Neuronal stem cell (in vitro differentiated cells): ENCODE measurements around the gene PYGO2.

Source experiments
- DNase-seq: peaks from one replicate; pipeline ENCODE4 v3.0.0-alpha.2; 2013; ENCODE audit warnings: low spot score
- H2AFZ ChIP-seq: one replicate; pipeline ENCODE4 v1.6.1; 2013; ENCODE audit warnings: mild to moderate bottlenecking, low read length, inconsistent platforms
- H2AK5ac ChIP-seq: 2 replicates; pipeline ENCODE4 v1.6.1; 2013; ENCODE audit warnings: low read depth, mild to moderate bottlenecking, inconsistent platforms, low read length, moderate library complexity, mixed read lengths
- H2BK120ac ChIP-seq: 2 replicates; pipeline ENCODE4 v1.6.1; 2013; ENCODE audit warnings: low read depth, mild to moderate bottlenecking, inconsistent platforms, low read length, moderate library complexity, mixed read lengths
- H2BK12ac ChIP-seq: one replicate; pipeline ENCODE4 v1.6.1; 2013; ENCODE audit warnings: low read length, inconsistent platforms
- H2BK15ac ChIP-seq: 2 replicates; pipeline ENCODE4 v1.6.1; 2013; ENCODE audit warnings: mild to moderate bottlenecking, low read length, inconsistent platforms, mixed read lengths
- H2BK5ac ChIP-seq: one replicate; pipeline ENCODE4 v1.6.1; 2013; ENCODE audit warnings: inconsistent platforms, mild to moderate bottlenecking, low read length, moderate library complexity
- H3K14ac ChIP-seq: one replicate; pipeline ENCODE4 v1.6.1; 2013; ENCODE audit warnings: low read length, inconsistent platforms
- H3K18ac ChIP-seq: 2 replicates; pipeline ENCODE4 v1.6.1; 2013; ENCODE audit warnings: low read length, inconsistent platforms
- H3K23ac ChIP-seq: 2 replicates; pipeline ENCODE4 v1.6.1; 2013; ENCODE audit warnings: low read depth, mild to moderate bottlenecking, mixed read lengths, low read length, inconsistent platforms; ENCODE audit not compliant: poor library complexity
- H3K27ac ChIP-seq: replicated peaks from 3 replicates; pipeline ENCODE4 v1.5.1; 2013; ENCODE audit warnings: low read length, inconsistent platforms
- H3K27me3 ChIP-seq, 3 experiments: 2 replicates each; pipeline ENCODE4 v1.6.1; 2013; ENCODE audit warnings: low read length in 3 of 3, mild to moderate bottlenecking in 2 of 3, inconsistent platforms in 1 of 3, low read depth in 1 of 3, mixed read lengths in 1 of 3, moderate library complexity in 1 of 3; ENCODE audit not compliant: control insufficient read depth in 3 of 3, insufficient read depth in 3 of 3
- H3K36me3 ChIP-seq, 2 donors: replicated peaks in 1 of 2; 2 replicates each; pipeline ENCODE4 v1.6.1; 2013; ENCODE audit warnings: low read length in 2 of 2; ENCODE audit not compliant: control insufficient read depth in 2 of 2, insufficient read depth in 2 of 2
- H3K4ac ChIP-seq: 2 replicates; pipeline ENCODE4 v1.6.1; 2013; ENCODE audit warnings: inconsistent platforms, mild to moderate bottlenecking, low read length, moderate library complexity
- H3K4me1 ChIP-seq, 2 donors: 1 replicate in 1 of 2; 2 replicates in 1 of 2; pipeline ENCODE4 v1.6.1; 2013; ENCODE audit warnings: low read length in 2 of 2, low read depth in 1 of 2; ENCODE audit not compliant: control insufficient read depth in 2 of 2, insufficient read depth in 1 of 2
- H3K4me2 ChIP-seq: one replicate; pipeline ENCODE4 v1.6.1; 2013; ENCODE audit warnings: mild to moderate bottlenecking, low read length, inconsistent platforms; ENCODE audit not compliant: insufficient read depth, poor library complexity, severe bottlenecking
- H3K4me3 ChIP-seq, 2 donors: 2 replicates each; pipeline ENCODE4 v1.5.1; 2013; ENCODE audit warnings: low read length in 2 of 2, mild to moderate bottlenecking in 2 of 2, inconsistent platforms in 1 of 2, moderate library complexity in 1 of 2
- H3K79me1 ChIP-seq: one replicate; pipeline ENCODE4 v1.6.1; 2013; ENCODE audit warnings: low read depth, mild to moderate bottlenecking, inconsistent platforms, low read length, moderate library complexity
- H3K9ac ChIP-seq: one replicate; pipeline ENCODE4 v1.6.1; 2013; ENCODE audit warnings: mild to moderate bottlenecking, low read depth, low read length, inconsistent platforms; ENCODE audit not compliant: poor library complexity
- H3K9me3 ChIP-seq, 2 donors: replicated peaks in 1 of 2; 2 replicates each; pipeline versions ENCODE3 to v1.6.1; 2013; ENCODE audit warnings: low read length in 2 of 2, mild to moderate bottlenecking in 2 of 2, inconsistent platforms in 1 of 2, low read depth in 1 of 2, mixed read lengths in 1 of 2, moderate library complexity in 1 of 2; ENCODE audit not compliant: control insufficient read depth in 2 of 2, insufficient read depth in 1 of 2
- H4K8ac ChIP-seq: one replicate; pipeline ENCODE4 v1.6.1; 2013; ENCODE audit warnings: low read depth, mild to moderate bottlenecking, inconsistent platforms, low read length, moderate library complexity
- H4K91ac ChIP-seq: one replicate; pipeline ENCODE4 v1.6.1; 2013; ENCODE audit warnings: low read length, low read depth, mild to moderate bottlenecking, inconsistent platforms; ENCODE audit not compliant: poor library complexity
- WGBS, 2 donors: extraction: QIAGEN DNeasy Blood & Tissue Kit; methylation state at CpG; one replicate each; pipeline ENCODE4 v1.1.7; 2013; ENCODE audit warnings: missing lambda C conversion rate in 2 of 2, mixed read lengths in 1 of 2; ENCODE audit not compliant: insufficient read length in 2 of 2, insufficient replicate concordance in 1 of 2; ENCODE audit errors: extremely low coverage in 2 of 2; 5-methylcytosine and 5-hydroxymethylcytosine counted together

Gene PYGO2

GRCh38 chr1:154969246-154969645 is 7.7 kb upstream of the PYGO2 start:
- WGBS, 2 donors = no CpG with 5 or more reads among the region's 5 CpGs
- no peak overlapping the region for H2BK12ac ChIP-seq
- H3K18ac ChIP-seq = peak overlapping the region; percentile 40
- H4K8ac ChIP-seq = no peak overlapping the region
- H3K79me1 ChIP-seq = peaks cover 9% of the 10 kb centered on the region
- peak overlapping the region; percentile 96 for H3K4me2 ChIP-seq
- no peak overlapping the region for H3K4ac ChIP-seq
- H3K27me3 ChIP-seq = no peaks in the 10 kb centered on the region
- peak overlapping the region; percentile 50 to 77 for H3K4me3 ChIP-seq
- H2AFZ ChIP-seq = no peak overlapping the region
- H2AK5ac ChIP-seq = peak overlapping the region; percentile 34
- no peak overlapping the region for H3K14ac ChIP-seq
- H3K36me3 ChIP-seq = peaks cover 19 to 48% of the 10 kb centered on the region in 2 donors
- H3K23ac ChIP-seq = peak overlapping the region; percentile 25
- no peak overlapping the region for H2BK5ac ChIP-seq
- no peak for DNase-seq
- H3K9me3 ChIP-seq = no peaks in the 10 kb centered on the region
- no peak overlapping the region for H3K27ac ChIP-seq
- H4K91ac ChIP-seq = no peak overlapping the region
- no peak overlapping the region for H2BK120ac ChIP-seq
- H3K9ac ChIP-seq = peak overlapping the region; percentile 80
- H3K4me1 ChIP-seq = peaks cover 27 to 30% of the 10 kb centered on the region in 2 donors
- peak overlapping the region; percentile 22 for H2BK15ac ChIP-seq

- H4K8ac ChIP-seq = no peak overlapping the region
- H3K4me2 ChIP-seq = peak overlapping the region; percentile 96
- peaks cover 21 to 53% of the 10 kb centered on the region in 2 donors for H3K36me3 ChIP-seq
- peak overlapping the region; percentile 50 to 77 for H3K4me3 ChIP-seq
- no peak overlapping the region for H3K14ac ChIP-seq
- no peak overlapping the region for H4K91ac ChIP-seq
- no peaks in the 10 kb centered on the region for H3K9me3 ChIP-seq
- no CpG with 5 or more reads among the region's 3 CpGs for WGBS, 2 donors
- no peak for DNase-seq
- peaks cover 9% of the 10 kb centered on the region for H3K79me1 ChIP-seq
- H3K4me1 ChIP-seq = peaks cover 27 to 30% of the 10 kb centered on the region in 2 donors
- H2AFZ ChIP-seq = no peak overlapping the region
- H3K27ac ChIP-seq = no peak overlapping the region
- no peak overlapping the region for H2BK5ac ChIP-seq
- no peak overlapping the region for H3K23ac ChIP-seq
- H3K27me3 ChIP-seq = no peaks in the 10 kb centered on the region
- no peak overlapping the region for H2BK12ac ChIP-seq
- peak overlapping the region; percentile 65 for H3K9ac ChIP-seq
- no peak overlapping the region for H3K4ac ChIP-seq
- H2AK5ac ChIP-seq = peak overlapping the region; percentile 34
- H2BK120ac ChIP-seq = no peak overlapping the region
- H3K18ac ChIP-seq = no peak overlapping the region
- H2BK15ac ChIP-seq = no peak overlapping the region
These were observed 7.1 kb upstream of the PYGO2 start for GRCh38 chr1:154968731-154969130.

- Histone ChIP-seq H3K14ac (no peak overlapping the region), H2BK12ac (no peak overlapping the region), H3K9ac (peak overlapping the region; percentile 1), H2BK120ac (no peak overlapping the region), H4K8ac (no peak overlapping the region), H3K23ac (no peak overlapping the region), H3K27ac (no peak overlapping the region), H4K91ac (no peak overlapping the region), H2AFZ (no peak overlapping the region), H3K18ac (no peak overlapping the region), H3K4me1 (peaks cover 23 to 28% of the 10 kb centered on the region in 2 donors), H3K79me1 (peaks cover 9% of the 10 kb centered on the region), H2AK5ac (no peak overlapping the region), H3K36me3 (peaks cover 26 to 66% of the 10 kb centered on the region in 2 donors), H3K9me3 (no peaks in the 10 kb centered on the region), H3K27me3 (no peaks in the 10 kb centered on the region), H3K4ac (no peak overlapping the region), H2BK5ac (no peak overlapping the region), H2BK15ac (no peak overlapping the region), H3K4me2 (no peak overlapping the region), H3K4me3 (no peak overlapping the region)
- WGBS, 2 donors = no CpG with 5 or more reads among the region's 5 CpGs
- no peak for DNase-seq
These were observed 5.9 kb upstream of the PYGO2 start for GRCh38 chr1:154967331-154967950.

- no peak overlapping the region for H3K4me2 ChIP-seq
- no peaks in the 10 kb centered on the region for H3K27me3 ChIP-seq
- H3K27ac ChIP-seq = no peak overlapping the region
- no peak overlapping the region for H2AK5ac ChIP-seq
- peak overlapping the region; percentile 3 for H2BK5ac ChIP-seq
- no peak overlapping the region for H2BK12ac ChIP-seq
- no peak overlapping the region for H4K91ac ChIP-seq
- H3K14ac ChIP-seq = no peak overlapping the region
- no peak overlapping the region for H2BK15ac ChIP-seq
- H4K8ac ChIP-seq = no peak overlapping the region
- H3K9ac ChIP-seq = no peak overlapping the region
- H3K4me3 ChIP-seq = no peak overlapping the region
- H2BK120ac ChIP-seq = no peak overlapping the region
- no peak overlapping the region for H2AFZ ChIP-seq
- H3K4ac ChIP-seq = no peak overlapping the region
- H3K23ac ChIP-seq = peak overlapping the region; percentile 22
- no peaks in the 10 kb centered on the region for H3K9me3 ChIP-seq
- H3K79me1 ChIP-seq = peaks cover 9% of the 10 kb centered on the region
- peaks cover 26 to 68% of the 10 kb centered on the region in 2 donors for H3K36me3 ChIP-seq
- peaks cover 14 to 20% of the 10 kb centered on the region in 2 donors for H3K4me1 ChIP-seq
- WGBS, 2 donors = no CpG with 5 or more reads among the region's 7 CpGs
- no peak overlapping the region for H3K18ac ChIP-seq
- DNase-seq = no peak
These were observed 4.5 kb upstream of the PYGO2 start for GRCh38 chr1:154966111-154966510.
